Measurements from ENCODE around the gene MIEN1. TPM values are rescaled to one million over a fixed set of nuclear protein-coding genes. Genes with fewer than 3 reads are reported as not detected.

The MIEN1 gene
- total RNA-seq, 1 experiment from 2014 or later: 50.8 TPM

GRCh38 chr17:39745335-39746144 is 15.2 kb upstream of the MIEN1 start:
- H3K4me1 Mint-ChIP-seq: peaks cover 12 to 14% of the 10 kb centered on the region in 2 experiments

More at GRCh38 chr17:39745335-39746144, 15.2 kb upstream of the MIEN1 start:
- no CpG with 5 or more reads among the region's 23 CpGs for WGBS (ENCODE audit: extremely low coverage, insufficient read length, low lambda C conversion rate)
- TF ChIP-seq, protein P1, sequence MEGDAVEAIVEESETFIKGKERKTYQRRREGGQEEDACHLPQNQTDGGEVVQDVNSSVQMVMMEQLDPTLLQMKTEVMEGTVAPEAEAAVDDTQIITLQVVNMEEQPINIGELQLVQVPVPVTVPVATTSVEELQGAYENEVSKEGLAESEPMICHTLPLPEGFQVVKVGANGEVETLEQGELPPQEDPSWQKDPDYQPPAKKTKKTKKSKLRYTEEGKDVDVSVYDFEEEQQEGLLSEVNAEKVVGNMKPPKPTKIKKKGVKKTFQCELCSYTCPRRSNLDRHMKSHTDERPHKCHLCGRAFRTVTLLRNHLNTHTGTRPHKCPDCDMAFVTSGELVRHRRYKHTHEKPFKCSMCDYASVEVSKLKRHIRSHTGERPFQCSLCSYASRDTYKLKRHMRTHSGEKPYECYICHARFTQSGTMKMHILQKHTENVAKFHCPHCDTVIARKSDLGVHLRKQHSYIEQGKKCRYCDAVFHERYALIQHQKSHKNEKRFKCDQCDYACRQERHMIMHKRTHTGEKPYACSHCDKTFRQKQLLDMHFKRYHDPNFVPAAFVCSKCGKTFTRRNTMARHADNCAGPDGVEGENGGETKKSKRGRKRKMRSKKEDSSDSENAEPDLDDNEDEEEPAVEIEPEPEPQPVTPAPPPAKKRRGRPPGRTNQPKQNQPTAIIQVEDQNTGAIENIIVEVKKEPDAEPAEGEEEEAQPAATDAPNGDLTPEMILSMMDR (conservative IDR thresholded peaks at IDR 0.05): no peak
- Histone ChIP-seq H3K79me2 (ENCODE audit: insufficient read depth, low read length) (peaks cover 2% of the 10 kb centered on the region; the same call in 1 of the 2 replicates), H4K91ac (ENCODE audit: insufficient read length, low read depth, low read length) (no peak overlapping the region), H3K79me1 (ENCODE audit: insufficient read depth, low read depth, low read length, poor library complexity, severe bottlenecking) (no peaks in the 10 kb centered on the region), H2BK15ac (ENCODE audit: low read depth, low read length) (no peak overlapping the region), H3K18ac (ENCODE audit: insufficient read length, low read depth, low read length) (no peak overlapping the region), H4K5ac (ENCODE audit: insufficient read length, low read depth, low read length) (no peak overlapping the region), H4K20me1 (ENCODE audit: control insufficient read depth, insufficient read depth, insufficient read length) (no peaks in the 10 kb centered on the region), H3K4ac (ENCODE audit: low read depth, low read length) (no peak overlapping the region), H2AFZ (ENCODE audit: low read length) (no peak overlapping the region), H2BK5ac (ENCODE audit: insufficient read length, low read length) (no peak overlapping the region), H2BK120ac (ENCODE audit: low read depth, low read length, poor library complexity, severe bottlenecking) (no peak overlapping the region), H3K56ac (ENCODE audit: insufficient read length, low read depth, low read length) (no peak overlapping the region), H2AK5ac (ENCODE audit: insufficient read length, low read length) (no peak overlapping the region), H4K8ac (replicated peaks; ENCODE audit: insufficient read length, low read depth, low read length) (no peak overlapping the region), H3K4me1 (ENCODE audit: insufficient read depth, low read length) (peaks cover 3% of the 10 kb centered on the region; the same call in 1 of the 2 replicates), H3K14ac (ENCODE audit: insufficient read depth, low read length) (no peak overlapping the region), H3K23me2 (ENCODE audit: insufficient read length, low read depth, low read length, poor library complexity, severe bottlenecking) (peaks cover 5% of the 10 kb centered on the region), H3K23ac (ENCODE audit: insufficient read length, low read depth, low read length) (no peak overlapping the region), H3K27me3 (ENCODE audit: insufficient read depth, low read length) (no peaks in the 10 kb centered on the region), H2BK12ac (ENCODE audit: insufficient read length, low read depth, low read length) (no peak overlapping the region), H2BK20ac (ENCODE audit: low read depth, low read length, poor library complexity, severe bottlenecking) (no peak overlapping the region), H3K27ac (ENCODE audit: insufficient read length, low read depth, low read length) (no peak overlapping the region), H3K4me2 (ENCODE audit: insufficient read depth, insufficient read length, low read length) (no peak overlapping the region), H3K9ac (ENCODE audit: extremely low read depth, insufficient read length, low read length) (no peak overlapping the region), H3T11ph (ENCODE audit: low read length) (no peak overlapping the region), H3K9me3 (ENCODE audit: control insufficient read depth, low read depth, low read length) (no peaks in the 10 kb centered on the region)
- no peak overlapping the region for H3K4me3 Mint-ChIP-seq
- no peak overlapping the region; a peak in 1 of 7 replicates for H3K27ac Mint-ChIP-seq
- H3K27me3 Mint-ChIP-seq (ENCODE audit: low read depth): no peaks in the 10 kb centered on the region
- peak; percentile 27 for DNase-seq
- no peaks in the 10 kb centered on the region for H3K9me3 Mint-ChIP-seq
- H3K36me3 Mint-ChIP-seq (ENCODE audit: insufficient read depth in 1 of 3, low read depth in 3 of 3): peaks cover 13 to 57% (median 50%) of the 10 kb centered on the region in 3 experiments; a peak in 6 of 7 replicates

Data from H9 (cell line).